Activated CD4-positive, alpha-beta T cell treated with anti-CD3 and anti-CD28 coated beads, Interleukin-2, amount 50 U/mL, for 24 hours (primary cell): Measurements from ENCODE around the gene YAP1.
"Not testable (repeated sequence)": the region's sequence is repeated elsewhere in the genome, so short reads cannot be mapped to it uniquely, and the experiment has no call there.

Source experiments
- DNase-seq, 2 donors: peaks; one replicate each; pipeline ENCODE4 v3.0.0-alpha.2; 2020; ENCODE audit warnings: low read depth in 1 of 2, low spot score in 1 of 2

Gene YAP1

DNA sequence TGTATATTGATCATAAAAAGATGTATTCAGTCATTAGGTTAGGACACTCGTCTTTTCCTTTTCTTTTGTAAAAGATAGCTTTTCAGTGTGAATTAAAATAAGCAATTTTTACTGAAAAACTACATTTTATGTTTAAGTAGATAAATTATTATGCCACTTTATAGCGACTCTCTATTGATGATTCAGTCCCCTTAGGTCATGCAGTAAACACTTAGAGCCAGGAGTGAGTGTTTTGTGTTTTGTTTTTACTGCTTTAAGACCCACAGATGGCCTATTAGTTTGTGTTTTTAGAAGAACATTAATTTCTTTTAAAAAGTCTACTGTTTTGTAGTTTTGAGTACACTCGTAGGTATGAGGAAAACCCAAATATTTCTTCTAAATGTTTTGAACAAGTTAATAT lies 86.6 kb downstream of the YAP1 start:
- DNase-seq: no peak

DNA sequence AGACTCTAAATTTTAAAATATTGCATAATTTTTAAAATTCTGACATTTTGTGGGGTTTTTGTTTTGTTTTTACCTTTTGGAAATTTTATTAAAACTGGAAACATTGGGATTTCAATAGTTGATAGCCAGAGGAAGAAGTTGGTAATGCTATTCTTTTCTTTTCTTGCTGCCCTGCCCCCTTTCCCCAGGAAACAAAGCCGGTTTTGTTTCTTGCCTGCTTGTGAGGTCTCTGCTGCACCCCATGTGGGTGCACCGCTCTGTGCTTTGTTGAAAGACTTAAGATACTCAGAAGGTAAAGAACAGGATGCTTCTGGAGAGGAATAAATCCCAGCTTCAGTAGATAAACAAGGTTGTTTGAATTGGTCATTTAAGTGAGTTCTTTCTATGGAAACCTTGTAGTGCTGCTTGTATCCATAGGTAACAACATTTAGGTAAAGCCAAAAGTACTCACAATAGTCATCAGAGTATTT lies 87.5 kb downstream of the YAP1 start:
- no peak for DNase-seq

DNA sequence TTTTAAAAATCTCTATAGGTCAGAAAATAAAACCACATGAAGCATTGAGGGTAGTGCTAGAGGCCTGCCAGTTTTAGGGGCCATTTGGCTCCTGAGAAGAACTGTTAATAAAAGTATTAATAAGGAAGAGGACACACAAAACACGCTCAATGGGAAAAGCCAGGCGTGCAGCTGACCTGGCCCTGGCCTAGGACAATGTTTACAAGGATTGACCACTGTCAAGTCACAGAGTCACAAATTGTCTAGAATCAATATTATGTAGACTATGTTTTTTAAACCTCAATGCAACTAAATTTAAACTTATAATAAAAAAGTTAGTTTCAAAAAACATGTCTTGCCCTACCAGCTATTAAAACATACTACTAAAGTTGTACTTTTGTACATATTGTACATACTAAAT lies 89.4 kb downstream of the YAP1 start:
- DNase-seq: no peak

DNA sequence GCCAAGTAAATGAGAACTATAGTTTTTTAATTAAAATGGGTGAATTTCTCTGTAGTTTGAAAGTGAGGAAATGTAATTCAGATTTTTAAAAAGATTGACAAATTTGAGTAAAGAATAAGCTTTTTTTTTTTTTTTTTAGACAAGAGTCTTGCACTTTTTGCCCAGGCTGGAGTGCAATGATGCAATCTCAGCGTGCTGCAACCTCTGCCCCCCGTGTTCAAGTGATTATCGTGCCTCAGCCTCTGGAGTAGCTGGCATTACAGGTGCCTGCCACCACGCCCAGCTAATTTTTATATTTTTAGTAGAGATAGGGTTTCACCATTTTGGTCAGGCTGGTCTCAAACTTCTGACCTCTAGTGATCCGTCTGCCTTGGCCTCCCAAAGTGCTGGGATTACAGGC lies 90.1 kb downstream of the YAP1 start:
- not testable (repeated sequence) for DNase-seq

DNA sequence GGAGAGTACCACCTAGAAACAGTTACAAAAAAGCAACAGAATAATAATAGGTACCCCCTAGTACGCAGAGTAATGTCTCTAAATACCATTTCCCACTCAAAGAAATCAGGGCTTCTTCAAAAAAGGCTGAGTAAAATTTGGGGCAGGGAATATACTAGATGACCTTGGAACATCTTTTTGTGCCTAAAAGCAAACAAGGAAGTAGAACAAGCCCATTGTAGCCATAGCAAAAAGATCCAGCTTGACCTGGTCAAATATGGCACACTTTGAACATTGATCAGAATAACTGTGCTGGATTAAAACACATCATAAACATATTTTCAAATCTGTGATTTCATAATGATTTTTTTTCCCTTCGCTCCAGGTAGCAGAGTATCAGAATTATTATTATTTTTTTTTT lies 91.5 kb downstream of the YAP1 start:
- DNase-seq: no peak

DNA sequence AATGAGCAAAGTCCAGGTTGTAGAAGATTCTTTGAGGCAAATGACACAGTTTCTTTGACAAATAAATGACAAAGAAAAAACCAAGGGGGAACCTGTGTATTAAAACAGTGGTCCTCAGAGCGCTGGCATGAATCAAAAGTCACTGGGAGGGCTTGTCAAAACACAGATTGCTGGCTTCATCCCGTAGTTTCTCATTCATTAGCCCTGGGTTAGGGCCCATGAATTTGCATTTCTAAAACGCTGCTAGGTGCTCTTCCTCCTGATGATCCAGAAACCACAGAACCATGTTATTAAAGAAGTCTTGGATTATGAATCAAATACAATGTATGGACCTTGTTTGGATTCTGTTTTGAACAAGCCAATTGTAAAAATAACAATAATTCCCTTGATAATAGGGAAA lies 92.7 kb downstream of the YAP1 start:
- no peak for DNase-seq

DNA sequence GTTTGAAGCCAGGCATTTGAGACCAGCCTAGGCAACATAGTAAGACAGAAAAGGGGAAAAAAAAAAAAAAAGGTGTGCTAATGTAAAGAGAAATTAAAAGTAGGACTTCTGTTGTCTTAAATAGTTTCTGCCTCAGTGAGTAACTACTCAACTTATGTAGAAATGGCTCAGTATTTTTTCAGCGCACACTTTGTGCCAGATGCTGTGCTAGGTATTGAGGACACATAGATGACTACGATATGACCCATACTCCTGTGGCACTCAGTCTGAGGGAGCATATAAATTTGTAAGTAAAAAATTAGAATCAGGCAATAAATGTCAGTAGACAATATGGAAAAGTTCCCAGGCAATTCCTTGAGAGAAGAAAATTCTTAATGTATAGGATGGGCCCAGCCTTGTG lies 93.9 kb downstream of the YAP1 start:
- no peak for DNase-seq

DNA sequence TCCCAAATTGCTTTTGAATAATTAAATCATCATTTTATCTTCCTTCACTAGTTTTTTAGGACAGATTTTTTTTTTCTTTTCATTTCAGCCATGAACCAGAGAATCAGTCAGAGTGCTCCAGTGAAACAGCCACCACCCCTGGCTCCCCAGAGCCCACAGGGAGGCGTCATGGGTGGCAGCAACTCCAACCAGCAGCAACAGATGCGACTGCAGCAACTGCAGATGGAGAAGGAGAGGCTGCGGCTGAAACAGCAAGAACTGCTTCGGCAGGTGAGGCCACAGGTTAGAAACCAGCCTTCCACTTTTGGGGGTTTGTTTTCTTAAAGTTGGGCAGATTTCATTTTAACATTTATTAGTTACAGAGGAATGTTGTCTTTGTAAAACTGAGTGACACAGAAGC lies 95.6 kb downstream of the YAP1 start:
- no peak for DNase-seq

DNA sequence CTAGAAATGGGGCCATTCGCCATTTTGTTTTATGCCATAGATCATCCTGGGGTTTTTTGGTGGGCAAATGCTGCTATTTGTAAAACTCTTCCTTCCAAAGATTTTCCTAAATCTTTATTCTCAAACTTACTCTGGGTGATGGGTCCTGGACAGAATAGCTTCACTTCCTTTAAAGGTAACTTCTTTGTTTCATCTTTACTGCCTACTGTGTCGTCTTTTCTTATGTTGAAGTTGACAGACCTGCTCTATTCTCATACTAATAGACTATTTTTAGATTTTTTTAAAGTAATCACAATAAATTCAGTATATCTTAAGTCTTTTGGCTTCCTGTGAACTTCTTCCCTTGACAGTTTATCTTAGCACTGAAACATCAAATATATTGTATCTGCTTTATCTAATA lies 98.6 kb downstream of the YAP1 start:
- no peak for DNase-seq

DNA sequence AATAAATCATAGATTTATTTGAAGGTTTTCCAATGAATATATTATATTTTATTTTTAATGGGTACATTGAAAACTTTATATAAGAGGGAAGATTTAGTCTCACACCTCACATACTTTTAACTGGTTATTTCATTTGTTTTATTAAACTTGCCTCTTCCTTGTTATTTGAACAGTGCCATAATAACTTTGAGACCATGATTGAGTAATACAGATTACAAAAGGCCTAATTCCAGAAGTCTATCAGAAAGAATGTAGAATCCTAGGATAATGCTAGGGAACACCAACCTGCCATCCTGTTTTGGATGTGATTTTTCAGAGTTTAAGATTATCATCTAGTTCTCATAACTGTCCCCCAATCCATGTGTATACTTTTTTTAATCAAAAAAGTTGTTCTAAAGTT lies 104.4 kb downstream of the YAP1 start:
- DNase-seq: no peak

DNA sequence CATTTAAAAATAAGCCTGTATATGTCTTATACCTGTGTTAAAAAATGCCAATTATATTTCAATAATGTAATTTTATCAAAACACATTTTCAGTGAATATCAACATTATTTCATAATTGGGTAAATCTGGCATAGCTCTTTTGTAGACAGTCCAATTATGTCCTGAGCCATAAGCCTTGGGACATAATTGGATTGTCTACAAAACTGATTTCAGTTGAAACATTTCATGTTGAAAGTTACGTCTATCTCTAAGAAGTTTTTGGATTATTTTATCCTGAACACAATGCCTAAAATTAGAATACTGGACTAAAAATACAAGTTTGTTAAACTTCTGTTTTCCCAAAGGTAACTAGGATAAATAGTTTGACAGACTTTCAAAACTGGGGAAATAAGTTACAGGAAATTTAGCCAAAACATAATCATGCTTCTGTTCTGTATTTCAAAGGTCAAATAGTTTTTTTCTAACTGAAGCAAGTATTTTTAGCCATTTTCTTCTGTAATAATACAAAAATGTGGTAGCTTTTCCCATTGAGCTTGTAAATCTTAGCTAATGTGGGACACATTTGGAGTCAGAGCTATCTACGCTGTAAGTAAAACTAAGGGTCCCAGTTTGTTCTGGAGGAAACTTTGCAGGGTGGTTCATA lies 106.3 kb downstream of the YAP1 start:
- no peak for DNase-seq

DNA sequence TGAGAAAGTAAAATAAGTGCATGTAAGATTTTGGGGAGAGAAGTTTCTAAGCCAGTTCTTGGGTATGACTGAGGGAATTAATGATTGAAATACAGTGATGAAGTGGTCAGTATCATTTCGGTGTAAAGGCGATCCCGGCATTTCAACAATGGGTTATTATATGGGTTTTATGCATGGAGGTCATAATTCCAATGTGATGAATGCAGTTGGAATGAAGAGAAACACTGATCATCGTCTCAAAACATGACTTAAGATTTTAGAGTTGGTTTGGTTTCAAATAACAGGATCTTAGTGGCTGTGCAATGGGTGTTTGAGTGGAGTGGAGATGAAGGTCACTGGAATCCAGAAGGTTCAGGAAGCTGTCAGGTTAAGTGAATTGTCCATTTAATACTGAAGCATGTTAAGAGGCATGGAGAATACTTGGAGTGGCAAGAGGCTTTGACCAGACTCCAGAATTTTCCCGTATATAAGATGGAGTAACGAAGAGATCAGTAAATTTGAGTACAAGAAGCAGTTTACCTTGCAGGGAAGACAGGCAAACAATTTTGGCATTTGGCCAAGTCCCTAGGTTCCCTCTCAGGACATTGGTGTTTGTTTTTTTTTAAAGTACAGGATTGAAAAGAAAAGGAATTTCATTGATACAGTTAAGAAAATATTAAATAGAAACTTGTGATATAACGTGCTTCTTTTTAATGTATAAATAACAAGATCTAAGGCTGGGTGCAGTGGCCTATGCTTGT lies 110.7 kb downstream of the YAP1 start:
- DNase-seq: no peak

DNA sequence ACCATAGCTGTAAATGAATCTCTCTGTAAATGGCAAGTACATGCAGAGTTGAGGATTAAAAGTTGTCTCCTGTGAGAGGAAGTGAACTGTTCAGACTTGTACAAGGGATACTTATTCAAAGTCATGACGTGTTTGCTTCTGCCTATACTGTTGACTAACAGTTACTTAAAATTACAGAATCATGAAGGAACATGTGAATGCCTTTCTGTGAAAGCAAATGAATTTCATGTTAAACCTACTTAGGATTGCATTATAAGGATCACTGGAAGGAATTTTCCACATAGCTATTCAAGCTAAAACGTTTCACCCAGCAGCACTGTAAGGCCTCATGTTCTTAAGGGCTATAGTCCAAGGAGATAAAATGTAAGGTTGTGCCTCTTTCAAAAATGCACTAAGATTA lies 113.6 kb downstream of the YAP1 start:
- no peak for DNase-seq

DNA sequence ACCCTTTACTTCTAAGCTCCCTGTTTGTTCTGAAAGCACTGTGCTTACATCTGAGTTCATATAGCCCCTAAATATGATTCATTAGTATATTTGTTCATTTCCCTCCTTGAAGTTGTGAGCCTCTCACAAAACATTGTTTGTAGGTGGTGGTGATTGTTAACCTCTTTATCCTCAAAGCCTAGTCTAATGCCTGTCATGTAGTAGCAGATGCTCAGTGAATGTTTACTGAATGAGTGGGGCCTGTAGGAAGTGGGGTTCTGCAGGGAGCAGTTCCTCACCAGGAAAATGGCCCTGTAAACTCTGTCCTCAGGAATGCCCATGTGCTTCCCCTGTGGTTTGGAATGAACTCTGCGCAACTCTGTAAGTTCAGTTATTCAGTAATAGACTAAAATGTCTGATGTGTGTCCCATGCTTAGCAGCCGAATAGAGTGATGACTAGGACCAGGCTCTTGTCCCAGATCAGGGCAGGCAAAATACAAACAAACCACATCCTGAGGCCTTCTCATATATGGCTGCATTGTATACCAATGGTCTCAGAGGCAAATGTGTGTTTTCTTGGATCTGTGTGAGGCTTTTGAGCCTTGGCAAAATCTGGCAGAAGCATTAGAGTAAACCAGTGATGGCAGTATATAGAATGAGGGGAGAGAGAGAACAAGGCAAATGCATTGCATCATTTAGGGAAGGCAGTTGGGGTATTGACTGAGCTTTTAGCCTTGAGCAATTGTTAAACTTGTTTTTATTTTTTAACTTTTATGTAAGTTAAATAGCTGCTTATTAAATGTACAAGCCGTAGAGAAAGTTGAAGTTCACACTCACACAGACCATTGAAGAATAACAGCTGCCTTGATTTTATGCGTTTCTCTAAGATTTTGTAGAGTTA lies 115.7 kb downstream of the YAP1 start:
- no peak for DNase-seq

DNA sequence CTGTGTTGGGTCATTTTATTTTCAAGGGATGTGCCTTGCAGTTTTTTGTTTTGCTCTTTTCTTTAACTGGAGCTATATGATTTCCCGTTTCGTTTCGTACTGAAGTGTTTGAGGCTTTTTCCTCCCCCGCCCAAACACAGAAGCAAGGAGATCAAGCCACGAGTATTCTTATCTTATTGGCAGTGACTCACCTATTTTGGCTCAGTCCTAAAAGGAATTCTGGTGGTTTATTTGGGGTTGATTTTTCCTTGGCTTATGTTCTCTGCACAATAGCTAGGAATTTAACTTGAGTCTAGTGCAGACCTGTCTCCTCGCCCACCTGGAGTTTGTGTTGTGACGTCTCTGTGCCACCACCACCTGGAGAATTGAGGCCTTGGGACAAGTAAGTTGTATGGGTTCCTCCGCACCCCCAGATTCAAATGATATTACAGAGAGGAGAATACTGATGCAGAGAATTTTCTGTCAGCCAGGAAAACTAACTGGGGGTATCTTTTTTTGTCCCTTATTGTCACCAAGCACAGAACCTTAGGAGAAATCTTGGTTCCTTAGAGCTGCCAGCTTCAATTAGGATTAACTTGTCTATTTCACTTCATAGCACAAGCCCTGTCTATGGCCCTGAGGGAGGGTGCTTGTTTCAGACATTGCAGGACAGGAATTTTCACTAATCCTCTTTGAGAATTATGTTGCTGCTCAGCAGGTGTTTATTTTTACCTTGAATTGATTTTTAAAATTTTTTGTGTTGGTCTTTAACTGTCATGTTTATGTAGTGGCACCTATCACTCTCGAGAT lies 116.6 kb downstream of the YAP1 start:
- no peak for DNase-seq

DNA sequence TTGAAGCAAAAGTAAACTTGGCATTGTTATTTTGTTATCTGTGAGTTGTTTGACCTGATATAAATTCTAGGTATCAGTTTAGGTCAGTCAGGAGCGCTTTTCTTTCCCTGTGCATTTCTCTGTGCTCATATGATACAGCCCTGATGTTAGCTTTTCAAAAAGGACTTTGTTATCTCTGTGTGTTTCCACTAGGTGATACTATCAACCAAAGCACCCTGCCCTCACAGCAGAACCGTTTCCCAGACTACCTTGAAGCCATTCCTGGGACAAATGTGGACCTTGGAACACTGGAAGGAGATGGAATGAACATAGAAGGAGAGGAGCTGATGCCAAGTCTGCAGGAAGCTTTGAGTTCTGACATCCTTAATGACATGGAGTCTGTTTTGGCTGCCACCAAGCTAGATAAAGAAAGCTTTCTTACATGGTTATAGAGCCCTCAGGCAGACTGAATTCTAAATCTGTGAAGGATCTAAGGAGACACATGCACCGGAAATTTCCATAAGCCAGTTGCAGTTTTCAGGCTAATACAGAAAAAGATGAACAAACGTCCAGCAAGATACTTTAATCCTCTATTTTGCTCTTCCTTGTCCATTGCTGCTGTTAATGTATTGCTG lies 119.4 kb downstream of the YAP1 start:
- no peak for DNase-seq

DNA sequence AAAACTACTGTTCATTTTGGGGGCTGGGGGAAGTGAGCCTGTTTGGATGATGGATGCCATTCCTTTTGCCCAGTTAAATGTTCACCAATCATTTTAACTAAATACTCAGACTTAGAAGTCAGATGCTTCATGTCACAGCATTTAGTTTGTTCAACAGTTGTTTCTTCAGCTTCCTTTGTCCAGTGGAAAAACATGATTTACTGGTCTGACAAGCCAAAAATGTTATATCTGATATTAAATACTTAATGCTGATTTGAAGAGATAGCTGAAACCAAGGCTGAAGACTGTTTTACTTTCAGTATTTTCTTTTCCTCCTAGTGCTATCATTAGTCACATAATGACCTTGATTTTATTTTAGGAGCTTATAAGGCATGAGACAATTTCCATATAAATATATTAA lies 119.9 kb downstream of the YAP1 start:
- DNase-seq: no peak

DNA sequence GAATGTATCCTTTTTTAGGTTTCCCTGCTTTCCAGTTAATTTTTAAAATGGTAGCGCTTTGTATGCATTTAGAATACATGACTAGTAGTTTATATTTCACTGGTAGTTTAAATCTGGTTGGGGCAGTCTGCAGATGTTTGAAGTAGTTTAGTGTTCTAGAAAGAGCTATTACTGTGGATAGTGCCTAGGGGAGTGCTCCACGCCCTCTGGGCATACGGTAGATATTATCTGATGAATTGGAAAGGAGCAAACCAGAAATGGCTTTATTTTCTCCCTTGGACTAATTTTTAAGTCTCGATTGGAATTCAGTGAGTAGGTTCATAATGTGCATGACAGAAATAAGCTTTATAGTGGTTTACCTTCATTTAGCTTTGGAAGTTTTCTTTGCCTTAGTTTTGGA lies 120.7 kb downstream of the YAP1 start:
- DNase-seq: no peak

DNA sequence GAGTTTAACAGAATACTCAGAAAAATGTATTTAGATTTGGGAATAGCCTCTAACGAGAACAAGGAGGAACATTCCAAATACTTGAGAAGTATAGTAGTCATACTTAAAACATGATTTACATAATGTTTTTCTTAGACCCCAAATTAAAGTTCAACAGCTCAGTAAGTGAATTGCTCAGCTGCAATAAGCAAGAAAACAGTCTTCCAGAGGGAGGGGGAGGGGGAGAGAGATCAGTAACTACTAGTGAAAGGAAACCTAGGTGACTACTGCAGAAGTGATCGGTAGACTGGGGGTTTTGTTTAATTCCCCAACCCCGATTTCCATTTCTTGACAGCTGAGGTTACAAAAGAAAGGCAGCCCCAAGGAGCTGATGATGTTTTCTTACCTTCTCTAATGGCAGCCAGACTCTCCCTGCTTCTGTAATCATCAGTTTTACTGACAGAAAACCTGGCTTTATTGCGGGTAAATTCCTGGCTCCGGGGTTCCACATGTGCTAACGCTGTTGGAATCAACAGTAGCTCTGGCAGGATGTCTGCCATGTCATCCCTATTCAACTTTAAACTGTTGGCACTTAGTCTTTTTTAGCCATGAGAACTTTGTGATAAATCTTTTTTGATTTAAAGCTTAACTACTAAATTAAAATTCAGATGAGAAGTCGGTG lies 124.7 kb downstream of the YAP1 start:
- DNase-seq: no peak

DNA sequence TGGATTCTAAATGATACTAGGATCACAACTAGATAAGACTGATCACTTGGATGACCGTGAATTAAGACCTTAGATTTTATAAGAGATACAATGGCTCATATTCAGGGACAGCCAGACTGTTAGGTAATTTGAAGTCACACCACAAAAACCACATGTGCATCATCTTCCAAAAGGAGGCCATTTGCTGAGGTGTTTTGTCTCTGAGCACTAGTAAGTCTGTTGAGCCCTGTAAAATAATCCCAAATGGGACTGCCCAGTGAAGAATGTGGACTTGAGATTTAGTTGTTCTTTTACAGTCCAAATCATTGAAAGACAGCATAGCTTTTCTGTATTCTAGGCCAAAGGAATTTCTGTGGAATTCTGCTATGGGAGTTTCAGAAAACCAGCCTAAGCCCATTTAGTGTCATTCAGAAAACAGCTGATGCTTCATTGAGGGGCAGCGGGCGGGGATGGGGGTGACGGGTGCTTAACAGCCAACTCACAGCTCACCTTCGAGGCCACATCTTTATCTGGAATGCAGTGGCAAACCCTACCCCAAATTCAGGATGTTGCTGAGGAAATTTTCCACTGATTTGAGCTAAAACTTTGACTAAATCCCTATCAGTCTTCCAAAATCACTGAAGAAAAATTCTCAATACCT lies 127.0 kb downstream of the YAP1 start:
- DNase-seq: no peak
